ENCODE data around the gene DCP1A.
"Not testable (repeated sequence)": the region's sequence is repeated elsewhere in the genome, so short reads cannot be mapped to it uniquely, and the experiment has no call there.

Gene DCP1A

GRCh38 chr3:53264718-53265117 lies 82.6 kb downstream of the DCP1A start:
- no peak for DNase-seq (ENCODE audit: low spot score)

- DNase-seq (ENCODE audit: low spot score), result no peak
Measured at GRCh38 chr3:53263907-53264306, 83.4 kb downstream of the DCP1A start.

DNA sequence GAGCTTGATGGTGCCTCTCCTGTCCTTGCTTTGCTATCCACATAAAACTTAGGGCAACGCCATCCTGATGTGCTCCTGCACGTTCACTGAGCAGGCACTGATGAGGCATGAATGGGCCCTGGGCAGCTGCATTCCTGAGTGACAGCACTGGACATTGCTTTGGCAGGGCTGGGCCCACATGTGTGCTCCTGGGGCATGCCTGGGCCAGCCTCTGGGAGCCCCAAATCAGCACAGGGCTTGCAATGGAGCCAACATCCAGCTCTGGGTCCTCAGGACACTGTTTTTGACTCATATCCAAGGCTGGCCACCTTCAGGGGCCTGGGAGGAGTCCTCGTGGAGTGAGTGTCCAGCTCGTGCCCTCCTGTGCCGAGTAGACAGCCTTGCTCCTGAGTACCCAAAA lies 85.6 kb downstream of the DCP1A start:
- DNase-seq (ENCODE audit: low spot score), result no peak

- no peak for DNase-seq (ENCODE audit: low spot score)
Measured at GRCh38 chr3:53260286-53260785, 87.0 kb downstream of the DCP1A start.

GRCh38 chr3:53259427-53260259 lies 87.7 kb downstream of the DCP1A start:
- DNase-seq (ENCODE audit: low spot score), result no peak

GRCh38 chr3:53258600-53259426 lies 88.5 kb downstream of the DCP1A start:
- no peak for DNase-seq (ENCODE audit: low spot score)

- no peak for DNase-seq (ENCODE audit: low spot score)
Measured at GRCh38 chr3:53257465-53257864, 89.9 kb downstream of the DCP1A start.

GRCh38 chr3:53256704-53257055 lies 90.7 kb downstream of the DCP1A start:
- no peak for DNase-seq (ENCODE audit: low spot score)

DNA sequence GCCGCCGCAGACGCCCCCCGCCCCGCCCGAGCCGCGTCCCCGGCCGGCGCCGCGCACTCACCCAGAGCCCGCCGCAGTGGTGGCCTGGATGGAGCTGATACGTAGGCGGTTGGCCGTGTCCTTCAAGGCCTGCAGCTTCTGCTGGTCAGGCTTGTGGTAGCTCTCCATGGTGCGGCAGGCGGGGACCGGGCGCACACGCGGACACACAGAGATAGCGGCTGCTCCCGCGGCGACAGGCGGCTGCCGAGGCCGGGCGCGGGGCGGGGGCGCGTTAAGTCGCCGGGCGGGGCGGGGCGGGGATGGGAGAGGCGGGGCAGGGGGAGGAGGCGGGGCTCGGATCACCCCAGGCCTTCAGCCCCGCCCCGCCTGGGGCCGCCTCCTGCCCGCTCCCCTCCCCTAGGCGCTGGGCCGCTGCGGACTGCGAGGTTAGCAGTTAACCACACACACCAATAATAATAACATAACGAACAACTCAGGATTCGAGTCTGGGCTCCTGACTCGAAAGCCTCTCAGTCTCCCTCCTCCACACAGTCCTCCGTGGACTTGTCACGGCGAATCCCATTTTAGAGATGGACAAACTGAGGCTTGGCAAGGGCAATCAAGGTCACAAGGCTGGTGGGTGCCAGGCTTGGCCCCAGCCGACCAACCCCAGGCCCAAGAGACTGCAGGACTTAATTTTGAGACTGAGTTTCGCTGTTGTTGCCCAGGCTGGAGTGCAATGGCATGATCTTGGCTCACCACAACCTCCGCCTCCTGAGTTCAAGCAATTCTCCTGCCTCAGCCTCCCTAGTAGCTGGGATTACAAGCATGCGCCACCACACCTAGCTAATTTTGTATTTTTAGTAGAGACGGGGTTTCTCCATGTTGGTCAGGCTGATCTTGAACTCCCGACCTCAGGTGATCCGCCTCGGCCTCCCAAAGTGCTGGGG lies 91.3 kb downstream of the DCP1A start, which contains the start of gene TKT:
Gene TKT (minus strand): TSS at position 248 of the 929 bp plus-strand sequence. CDS start 80 bp downstream, at position 168.
- peak; percentile 89 for DNase-seq (ENCODE audit: low spot score)

DNA sequence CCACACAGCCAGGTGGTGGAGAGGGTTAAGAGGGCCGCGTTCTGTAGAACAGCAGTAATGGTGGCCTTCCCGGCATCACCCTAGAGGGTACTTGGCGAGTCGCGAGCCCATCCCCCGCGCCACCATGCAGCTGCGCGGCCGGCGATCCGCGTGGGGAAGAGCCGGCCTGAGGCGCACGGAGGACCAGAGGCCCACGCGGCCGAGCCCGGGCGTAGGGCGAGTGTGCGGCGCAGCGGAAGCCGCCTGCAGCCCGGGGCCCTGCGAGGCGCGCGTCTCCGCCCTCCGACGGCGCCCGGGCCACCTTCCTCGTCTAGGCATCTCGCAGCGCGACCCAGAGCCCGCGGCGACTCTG lies 91.9 kb downstream of the DCP1A start:
- DNase-seq (ENCODE audit: low spot score), result no peak

- DNase-seq (ENCODE audit: low spot score), result no peak
Measured at GRCh38 chr3:53254509-53255422, 92.6 kb downstream of the DCP1A start.

- DNase-seq (ENCODE audit: low spot score), result no peak
Measured at GRCh38 chr3:53253707-53254508, 93.4 kb downstream of the DCP1A start.

DNA sequence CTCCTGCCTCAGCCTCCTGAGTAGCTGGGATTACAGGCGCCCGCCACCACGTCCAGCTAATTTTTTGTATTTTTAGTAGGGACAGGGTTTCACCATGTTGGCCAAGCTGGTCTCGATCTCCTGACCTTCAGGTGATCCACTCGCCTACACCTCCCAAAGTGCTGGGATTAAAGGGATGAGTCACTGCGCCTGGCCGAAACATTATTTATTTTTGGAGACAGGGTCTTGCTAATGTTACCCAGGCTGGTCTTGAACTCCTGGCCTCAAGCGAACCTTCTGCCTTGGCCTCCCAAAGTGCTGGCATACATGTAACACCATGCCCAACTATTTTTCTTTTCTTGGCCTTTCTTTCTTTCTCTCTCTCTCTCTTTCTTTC lies 94.4 kb downstream of the DCP1A start:
- not testable (repeated sequence) for DNase-seq (ENCODE audit: low spot score)

GRCh38 chr3:53252096-53252946 lies 95.0 kb downstream of the DCP1A start:
- DNase-seq (ENCODE audit: low spot score), result no peak

DNA sequence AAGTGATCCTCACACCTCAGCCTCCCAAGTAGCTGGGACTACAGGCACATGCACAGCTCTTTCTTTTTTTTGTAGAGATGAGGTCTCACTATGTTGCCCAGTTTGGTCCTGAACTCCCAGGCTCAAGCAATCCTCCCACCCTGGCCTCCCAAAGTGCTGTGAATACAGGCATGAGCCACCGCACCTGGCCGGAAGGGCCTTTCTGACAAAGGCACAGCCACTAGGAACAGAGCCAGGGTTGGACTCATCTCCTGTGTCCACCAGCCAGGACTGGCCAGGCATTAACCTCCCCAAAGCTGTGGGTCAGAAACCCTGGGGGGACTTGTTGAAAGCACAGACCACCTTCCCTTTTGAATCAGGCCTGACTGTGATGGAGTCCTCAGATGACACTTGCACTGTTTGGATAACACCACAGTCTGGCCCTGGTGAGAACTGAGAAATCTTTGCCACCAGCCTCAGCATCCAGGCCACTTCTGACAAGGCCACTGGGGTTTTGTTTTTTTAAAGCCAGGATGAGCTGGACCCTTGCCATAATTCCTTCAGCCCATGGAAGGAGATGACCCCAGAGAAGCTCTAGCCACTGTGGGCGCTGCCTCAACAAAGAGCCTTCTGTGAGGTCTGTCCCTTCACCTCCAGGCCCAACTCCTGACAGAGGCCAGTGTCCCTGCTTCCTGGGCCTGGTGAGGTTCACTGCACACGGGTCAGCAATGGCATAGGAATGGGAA lies 96.3 kb downstream of the DCP1A start:
- no peak for DNase-seq (ENCODE audit: low spot score)

- DNase-seq (ENCODE audit: low spot score), result no peak
Measured at GRCh38 chr3:53250453-53250852, 96.9 kb downstream of the DCP1A start.

GRCh38 chr3:53248161-53248560 lies 99.2 kb downstream of the DCP1A start:
- no peak for DNase-seq (ENCODE audit: low spot score)

GRCh38 chr3:53247619-53248018 lies 99.7 kb downstream of the DCP1A start:
- DNase-seq (ENCODE audit: low spot score), result no peak
